IMR-90 (cell line): Measurements from ENCODE around the gene TP63. TPM values are rescaled to one million over a fixed set of nuclear protein-coding genes. Genes with fewer than 3 reads are reported as not detected.

Experiments used
- ATAC-seq: fragments of 200-7000 bp; cut with Tn5 transposase; 2 replicates; pipeline ENCODE4 v1.9.1; 2020; ENCODE audit warnings: low read depth, mild to moderate bottlenecking, moderate library complexity
- BruUV-seq: library from RNA; stranded (reverse); fragments of 400-500 nt; replicated peaks from 2 replicates; lab custom pipeline; 2021; lab: Mats Ljungman, UMichigan
- CTCF ChIA-PET: fragments of 300-600 bp; formaldehyde crosslinking; extraction: SDS; loops from one replicate; lab custom pipeline; 2021; ENCODE audit warnings: antibody characterized with exemption; lab: Yijun Ruan, JAX
- POLR2A ChIA-PET: fragments of 300-600 bp; sonication (Branson Sonifier 250); formaldehyde crosslinking; loops from one replicate; lab custom pipeline; 2022; ENCODE audit warnings: antibody characterized with exemption; ENCODE audit not compliant: unreplicated experiment; lab: Charles Lee
- DNase-seq: peaks from one replicate; pipeline ENCODE4 v3.0.0; 2013
- H2AFZ ChIP-seq: replicated peaks from 2 replicates; pipeline ENCODE3; 2013; ENCODE audit warnings: low read length, mild to moderate bottlenecking; ENCODE audit not compliant: poor library complexity
- H2AK5ac ChIP-seq: 2 replicates; pipeline ENCODE4 v1.6.1; 2013; ENCODE audit warnings: low read depth, low read length, inconsistent platforms
- H2AK9ac ChIP-seq: replicated peaks from 2 replicates; pipeline ENCODE3; 2013; ENCODE audit warnings: mild to moderate bottlenecking, low read depth, low read length, moderate library complexity; ENCODE audit not compliant: poor library complexity
- H2BK120ac ChIP-seq: 2 replicates; pipeline ENCODE4 v1.6.1; 2013; ENCODE audit warnings: low read depth, low read length, inconsistent platforms
- H2BK15ac ChIP-seq: 3 replicates; pipeline ENCODE4 v1.6.1; 2013; ENCODE audit warnings: low read depth, low read length, inconsistent platforms
- H2BK20ac ChIP-seq: 2 replicates; pipeline ENCODE4 v1.6.1; 2013; ENCODE audit warnings: low read depth, mild to moderate bottlenecking, inconsistent platforms, low read length, moderate library complexity
- H2BK5ac ChIP-seq: 2 replicates; pipeline ENCODE4 v1.6.1; 2013; ENCODE audit warnings: mild to moderate bottlenecking, low read depth, low read length, inconsistent platforms; ENCODE audit not compliant: poor library complexity, severe bottlenecking
- H3K14ac ChIP-seq: replicated peaks from 2 replicates; pipeline ENCODE4 v1.6.1; 2013; ENCODE audit warnings: low read depth, low read length, inconsistent platforms
- H3K18ac ChIP-seq: 2 replicates; pipeline ENCODE4 v1.6.1; 2013; ENCODE audit warnings: low read depth, low read length, control low read depth
- H3K23ac ChIP-seq: 2 replicates; pipeline ENCODE4 v1.6.1; 2013; ENCODE audit warnings: low read depth, low read length, inconsistent platforms
- H3K27ac ChIP-seq: 2 replicates; pipeline ENCODE4 v1.5.1; 2013; ENCODE audit warnings: mild to moderate bottlenecking, control low read depth, low read length; ENCODE audit not compliant: insufficient read depth
- H3K27me3 ChIP-seq: 2 replicates; pipeline ENCODE4 v1.6.1; 2013; ENCODE audit warnings: low read length; ENCODE audit not compliant: control insufficient read depth, insufficient read depth
- H3K36me3 ChIP-seq: 2 replicates; pipeline ENCODE4 v1.6.1; 2013; ENCODE audit warnings: low read length, mixed read lengths; ENCODE audit not compliant: control insufficient read depth, insufficient read depth
- H3K4ac ChIP-seq: 2 replicates; pipeline ENCODE4 v1.6.1; 2013; ENCODE audit warnings: low read depth, low read length, inconsistent platforms
- H3K4me1 ChIP-seq: 2 replicates; pipeline ENCODE4 v1.6.1; 2013; ENCODE audit warnings: low read length, mixed read lengths; ENCODE audit not compliant: control insufficient read depth, insufficient read depth
- H3K4me2 ChIP-seq: 2 replicates; pipeline ENCODE4 v1.6.1; 2013; ENCODE audit warnings: low read depth, mild to moderate bottlenecking, control low read depth, low read length, moderate library complexity
- H3K4me3 ChIP-seq: 2 replicates; pipeline ENCODE4 v1.5.1; 2013; ENCODE audit warnings: low read depth, mild to moderate bottlenecking, control low read depth, low read length, moderate library complexity; ENCODE audit not compliant: insufficient read depth
- H3K56ac ChIP-seq: 2 replicates; pipeline ENCODE4 v1.6.1; 2013; ENCODE audit warnings: low read length, inconsistent platforms; ENCODE audit not compliant: insufficient read depth; ENCODE audit errors: extremely low read depth
- H3K79me1 ChIP-seq, 2 experiments: 2 replicates each; pipeline ENCODE4 v1.6.1; 2013; ENCODE audit warnings: low read length in 2 of 2, inconsistent platforms in 1 of 2, low read depth in 1 of 2
- H3K9ac ChIP-seq: 2 replicates; pipeline ENCODE4 v1.6.1; 2013; ENCODE audit warnings: low read depth, low read length, control low read depth
- H3K9me1 ChIP-seq: 2 replicates; pipeline ENCODE4 v1.6.1; 2013; ENCODE audit warnings: low read length, inconsistent platforms; ENCODE audit not compliant: insufficient read depth
- H3K9me3 ChIP-seq: 2 replicates; pipeline ENCODE4 v1.6.1; 2013; ENCODE audit warnings: low read length; ENCODE audit not compliant: control insufficient read depth, insufficient read depth
- H4K20me1 ChIP-seq: 2 replicates; pipeline ENCODE4 v1.6.1; 2013; ENCODE audit warnings: low read length, inconsistent platforms; ENCODE audit not compliant: insufficient read depth
- H4K5ac ChIP-seq: 2 replicates; pipeline ENCODE4 v1.6.1; 2013; ENCODE audit warnings: mild to moderate bottlenecking, low read depth, low read length, control low read depth
- H4K8ac ChIP-seq, 2 experiments: 2 replicates each; pipeline ENCODE4 v1.6.1; 2013; ENCODE audit warnings: low read depth in 2 of 2, low read length in 2 of 2, control low read depth in 1 of 2, inconsistent platforms in 1 of 2
- H4K91ac ChIP-seq: 2 replicates; pipeline ENCODE4 v1.6.1; 2013; ENCODE audit warnings: low read depth, low read length, inconsistent platforms; ENCODE audit not compliant: insufficient read depth
- BHLHE40 ChIP-seq: fragments of 150-350 bp; IDR thresholded peaks from 2 replicates; pipeline ENCODE4 v1.6.1; 2016; ENCODE audit warnings: mild to moderate bottlenecking, low read depth, low read length
- CEBPB ChIP-seq: IDR thresholded peaks from 2 replicates; pipeline ENCODE4 v1.6.1; 2012; ENCODE audit warnings: low read depth, low read length, improper control_type of control experiment
- CHD1 ChIP-seq: IDR thresholded peaks from 2 replicates; pipeline ENCODE4 v1.6.1; 2012; ENCODE audit warnings: low read depth, low read length, improper control_type of control experiment
- CTCF ChIP-seq: conservative IDR thresholded peaks from 2 replicates; pipeline ENCODE4 v1.5.1; 2012; ENCODE audit warnings: mild to moderate bottlenecking, low read depth, low read length, improper control_type of control experiment
- FOS ChIP-seq: fragments of 150-350 bp; IDR thresholded peaks from 2 replicates; pipeline ENCODE4 v1.6.1; 2016; ENCODE audit warnings: low read depth, low read length
- MAFK ChIP-seq: IDR thresholded peaks from 2 replicates; pipeline ENCODE4 v1.6.1; 2012; ENCODE audit warnings: low read depth, low read length, improper control_type of control experiment
- MAZ ChIP-seq: IDR thresholded peaks from 2 replicates; pipeline ENCODE4 v1.6.1; 2012; ENCODE audit warnings: low read depth, mild to moderate bottlenecking, low read length, improper control_type of control experiment, moderate library complexity, borderline replicate concordance
- MXI1 ChIP-seq: IDR thresholded peaks from 2 replicates; pipeline ENCODE4 v1.6.1; 2012; ENCODE audit warnings: low read depth, mild to moderate bottlenecking, low read length, moderate library complexity, borderline replicate concordance
- RAD21 ChIP-seq: IDR thresholded peaks from 2 replicates; pipeline ENCODE4 v1.6.1; 2012; ENCODE audit warnings: low read length, improper control_type of control experiment
- RCOR1 ChIP-seq: IDR thresholded peaks from 2 replicates; pipeline ENCODE4 v1.6.1; 2012; ENCODE audit warnings: mild to moderate bottlenecking, low read length, improper control_type of control experiment; ENCODE audit not compliant: insufficient replicate concordance
- SMC3 ChIP-seq: fragments of 150-350 bp; IDR thresholded peaks from 2 replicates; pipeline ENCODE4 v1.6.1; 2016; ENCODE audit warnings: low read depth, mild to moderate bottlenecking, antibody characterized with exemption, low read length, moderate library complexity
- whole genome bisulfite sequencing, 2 experiments: methylation state at CpG; one replicate each; pipeline versions ENCODE4 v1.1.5 to v1.1.7; 2013; ENCODE audit warnings: missing lambda C conversion rate in 2 of 2; ENCODE audit not compliant: insufficient read length in 1 of 2; ENCODE audit errors: extremely low coverage in 2 of 2; 5-methylcytosine and 5-hydroxymethylcytosine counted together
- dilution Hi-C: fragments of 300-500 bp; cut with HindIII; formaldehyde crosslinking; loops from one replicate; pipeline ENCODE4 v1.14.3; 2018; ENCODE audit warnings: low sequenced_read_pairs; ENCODE audit not compliant: unreplicated experiment
- in situ Hi-C: fragments of 300-500 bp; cut with MboI; formaldehyde crosslinking; loops from 3 replicates; pipeline ENCODE4 v1.14.3; 2019; ENCODE audit warnings: low sequenced_read_pairs, inconsistent platforms, mixed read lengths
- intact Hi-C: fragments of 100-400 bp; cut with micrococcal nuclease; formaldehyde crosslinking; loops from 2 replicates; pipeline ENCODE4 v1.10.0; 2022
- polyA plus RNA-seq, 3 experiments: library from polyadenylated mRNA; depleted of rRNA; stranded (reverse); fragments of >200 nt; gene quantifications; 2 replicates each; pipeline ENCODE4 v1.2.3, GENCODE V29; 2012; ENCODE audit warnings: low replicate concordance in 1 of 3
- total RNA-seq: library from RNA; depleted of rRNA; stranded (reverse); fragments of >200 nt; gene quantifications from 2 replicates; pipeline ENCODE4 v1.2.3, GENCODE V29; 2012
- TF ChIP-seq, protein P1 (sequence below): fragments of 150-350 bp; IDR thresholded peaks from 2 replicates; pipeline ENCODE4 v1.6.1; 2016; ENCODE audit warnings: low read depth, mild to moderate bottlenecking, low read length, moderate library complexity, borderline replicate concordance
- TF ChIP-seq, protein P2 (sequence below): fragments of 150-350 bp; IDR thresholded peaks from 2 replicates; pipeline ENCODE4 v1.6.1; 2017; ENCODE audit warnings: mild to moderate bottlenecking, antibody characterized with exemption, low read length, low read depth

The TP63 gene
- total and polyA plus RNA-seq, 2 of the 4 experiments (the other 2 are of a cell fraction): not detected

GRCh38 chr3:189834462-189834861, 203.3 kb downstream of the TP63 start:
- intact Hi-C loops (no loop called here), dilution Hi-C loops (no loop called here), in situ Hi-C loops (no loop called here)
- Histone ChIP-seq H4K91ac (no peak overlapping the region), H2BK20ac (no peak overlapping the region), H3K56ac (no peak overlapping the region), H3K9me3 (no peaks in the 10 kb centered on the region), H3K4me3 (no peak overlapping the region), H4K5ac (no peak overlapping the region), H3K79me1 (no peaks in the 10 kb centered on the region), H3K23ac (no peak overlapping the region), H3K27me3 (peaks cover 5% of the 10 kb centered on the region; the same call in 1 of the 2 replicates), H3K9ac (no peak overlapping the region), H4K8ac (no peak overlapping the region), H2AK5ac (no peak overlapping the region), H3K9me1 (no peaks in the 10 kb centered on the region), H3K18ac (no peak overlapping the region), H2BK5ac (no peak overlapping the region), H2BK120ac (no peak overlapping the region), H4K20me1 (no peaks in the 10 kb centered on the region), H3K4me2 (no peak overlapping the region), H3K36me3 (no peaks in the 10 kb centered on the region), H2BK15ac (no peak overlapping the region), H2AK9ac (no peak overlapping the region), H3K4me1 (no peaks in the 10 kb centered on the region), H3K14ac (no peak overlapping the region), H3K4ac (no peak overlapping the region), H3K27ac (no peak overlapping the region), H2AFZ (no peak overlapping the region)
- BruUV-seq: no TSS peak
- ChIA-PET POLR2A (no interaction called here), CTCF (no interaction called here)
- no peak for ATAC-seq
- DNase-seq: no peak
- WGBS, 2 experiments: no CpG with 5 or more reads among the region's 5 CpGs
- TF ChIP-seq MXI1: no peak
- no peak for TF ChIP-seq RCOR1
- no peak for TF ChIP-seq BHLHE40
- no peak for TF ChIP-seq MAFK
- TF ChIP-seq SMC3: no peak
- TF ChIP-seq CHD1: no peak
- no peak for TF ChIP-seq RAD21
- TF ChIP-seq, protein P1, sequence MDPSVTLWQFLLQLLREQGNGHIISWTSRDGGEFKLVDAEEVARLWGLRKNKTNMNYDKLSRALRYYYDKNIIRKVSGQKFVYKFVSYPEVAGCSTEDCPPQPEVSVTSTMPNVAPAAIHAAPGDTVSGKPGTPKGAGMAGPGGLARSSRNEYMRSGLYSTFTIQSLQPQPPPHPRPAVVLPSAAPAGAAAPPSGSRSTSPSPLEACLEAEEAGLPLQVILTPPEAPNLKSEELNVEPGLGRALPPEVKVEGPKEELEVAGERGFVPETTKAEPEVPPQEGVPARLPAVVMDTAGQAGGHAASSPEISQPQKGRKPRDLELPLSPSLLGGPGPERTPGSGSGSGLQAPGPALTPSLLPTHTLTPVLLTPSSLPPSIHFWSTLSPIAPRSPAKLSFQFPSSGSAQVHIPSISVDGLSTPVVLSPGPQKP: no peak
- TF ChIP-seq FOS: no peak
- TF ChIP-seq CEBPB: no peak
- TF ChIP-seq, protein P2, sequence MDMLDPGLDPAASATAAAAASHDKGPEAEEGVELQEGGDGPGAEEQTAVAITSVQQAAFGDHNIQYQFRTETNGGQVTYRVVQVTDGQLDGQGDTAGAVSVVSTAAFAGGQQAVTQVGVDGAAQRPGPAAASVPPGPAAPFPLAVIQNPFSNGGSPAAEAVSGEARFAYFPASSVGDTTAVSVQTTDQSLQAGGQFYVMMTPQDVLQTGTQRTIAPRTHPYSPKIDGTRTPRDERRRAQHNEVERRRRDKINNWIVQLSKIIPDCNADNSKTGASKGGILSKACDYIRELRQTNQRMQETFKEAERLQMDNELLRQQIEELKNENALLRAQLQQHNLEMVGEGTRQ: no peak
- TF ChIP-seq CTCF: no peak
- no peak for TF ChIP-seq MAZ
